ENCODE data around the gene TPH1. TPM values are rescaled to one million over a fixed set of nuclear protein-coding genes. Genes with fewer than 3 reads are reported as not detected.

TPH1 gene
- polyA plus RNA-seq, 3 donors = 0.15 TPM; not detected in 2

DNA sequence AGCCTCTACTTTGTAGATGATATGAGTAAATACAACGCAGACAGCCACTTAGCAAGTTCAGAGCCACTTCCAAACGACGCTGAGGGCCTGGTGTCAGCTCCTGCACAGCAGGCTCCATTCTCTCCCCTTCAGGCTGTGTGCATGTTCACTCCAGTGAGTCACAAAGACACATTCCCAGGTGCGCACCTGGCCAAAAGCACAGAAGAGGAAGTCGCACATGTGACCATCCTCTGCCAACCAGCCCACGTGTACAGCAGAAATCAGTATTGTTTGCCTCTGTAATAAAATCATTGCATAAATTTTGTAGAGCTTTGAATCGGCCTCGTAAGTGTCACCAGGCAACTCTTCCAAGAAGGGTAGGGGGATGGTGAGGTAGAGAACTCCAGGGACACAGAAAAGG lies 19.5 kb upstream of the TPH1 start:
- no peaks in the 10 kb centered on the region for H3K36me3 ChIP-seq (replicated peaks in 1 of 2; ENCODE audit: control insufficient read depth in 1 of 2, insufficient read depth in 2 of 2, low read length in 2 of 2)
- no peak overlapping the region for H3K27ac ChIP-seq (ENCODE audit: low read depth in 1 of 2, low read length in 2 of 2)
- no peak overlapping the region for H3K4me3 ChIP-seq (replicated peaks in 1 of 3; ENCODE audit: low read depth in 2 of 3, low read length in 3 of 3)
- H3K27me3 ChIP-seq (ENCODE audit: control insufficient read depth in 2 of 2, insufficient read depth in 2 of 2, low read length in 2 of 2) = no peaks in the 10 kb centered on the region
- H3K4me2 ChIP-seq (replicated peaks; ENCODE audit: extremely low read depth, low read length, poor library complexity, severe bottlenecking) = no peak overlapping the region
- H2AFZ ChIP-seq (ENCODE audit: insufficient read depth, low read depth, low read length, poor library complexity, severe bottlenecking) = no peak overlapping the region
- Mint-ChIP-seq H3K36me3 (no peaks in the 10 kb centered on the region), H3K27me3 (ENCODE audit: low read depth in 3 of 3) (peaks cover 0 to 2% (median 0%) of the 10 kb centered on the region in 3 donors), H3K27ac (no peak overlapping the region), H3K4me1 (no peaks in the 10 kb centered on the region), H3K4me3 (no peak overlapping the region), H3K9me3 (no peaks in the 10 kb centered on the region)
- intact Hi-C loops (cut with micrococcal nuclease) = no loop called here
- H3K9me3 ChIP-seq (replicated peaks in 1 of 2; ENCODE audit: control insufficient read depth in 1 of 2, insufficient read depth in 1 of 2, low read length in 2 of 2) = no peaks in the 10 kb centered on the region
- no peak for DNase-seq
- no peaks in the 10 kb centered on the region for H4K20me1 ChIP-seq (ENCODE audit: insufficient read depth, low read length)
- no peaks in the 10 kb centered on the region for H3K79me2 ChIP-seq (ENCODE audit: insufficient read depth, low read length)
- TF ChIP-seq, protein P1, sequence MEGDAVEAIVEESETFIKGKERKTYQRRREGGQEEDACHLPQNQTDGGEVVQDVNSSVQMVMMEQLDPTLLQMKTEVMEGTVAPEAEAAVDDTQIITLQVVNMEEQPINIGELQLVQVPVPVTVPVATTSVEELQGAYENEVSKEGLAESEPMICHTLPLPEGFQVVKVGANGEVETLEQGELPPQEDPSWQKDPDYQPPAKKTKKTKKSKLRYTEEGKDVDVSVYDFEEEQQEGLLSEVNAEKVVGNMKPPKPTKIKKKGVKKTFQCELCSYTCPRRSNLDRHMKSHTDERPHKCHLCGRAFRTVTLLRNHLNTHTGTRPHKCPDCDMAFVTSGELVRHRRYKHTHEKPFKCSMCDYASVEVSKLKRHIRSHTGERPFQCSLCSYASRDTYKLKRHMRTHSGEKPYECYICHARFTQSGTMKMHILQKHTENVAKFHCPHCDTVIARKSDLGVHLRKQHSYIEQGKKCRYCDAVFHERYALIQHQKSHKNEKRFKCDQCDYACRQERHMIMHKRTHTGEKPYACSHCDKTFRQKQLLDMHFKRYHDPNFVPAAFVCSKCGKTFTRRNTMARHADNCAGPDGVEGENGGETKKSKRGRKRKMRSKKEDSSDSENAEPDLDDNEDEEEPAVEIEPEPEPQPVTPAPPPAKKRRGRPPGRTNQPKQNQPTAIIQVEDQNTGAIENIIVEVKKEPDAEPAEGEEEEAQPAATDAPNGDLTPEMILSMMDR (IDR thresholded peaks at IDR 0.05) = no peak
- no peak overlapping the region for H3K9ac ChIP-seq (ENCODE audit: insufficient read depth, low read length, poor library complexity, severe bottlenecking)
- no peaks in the 10 kb centered on the region for H3K4me1 ChIP-seq (ENCODE audit: control insufficient read depth in 1 of 2, insufficient read depth in 2 of 2, low read length in 2 of 2)
- 98% methylated on average over 5 of the region's 8 CpGs for WGBS (ENCODE audit: insufficient coverage)

DNA sequence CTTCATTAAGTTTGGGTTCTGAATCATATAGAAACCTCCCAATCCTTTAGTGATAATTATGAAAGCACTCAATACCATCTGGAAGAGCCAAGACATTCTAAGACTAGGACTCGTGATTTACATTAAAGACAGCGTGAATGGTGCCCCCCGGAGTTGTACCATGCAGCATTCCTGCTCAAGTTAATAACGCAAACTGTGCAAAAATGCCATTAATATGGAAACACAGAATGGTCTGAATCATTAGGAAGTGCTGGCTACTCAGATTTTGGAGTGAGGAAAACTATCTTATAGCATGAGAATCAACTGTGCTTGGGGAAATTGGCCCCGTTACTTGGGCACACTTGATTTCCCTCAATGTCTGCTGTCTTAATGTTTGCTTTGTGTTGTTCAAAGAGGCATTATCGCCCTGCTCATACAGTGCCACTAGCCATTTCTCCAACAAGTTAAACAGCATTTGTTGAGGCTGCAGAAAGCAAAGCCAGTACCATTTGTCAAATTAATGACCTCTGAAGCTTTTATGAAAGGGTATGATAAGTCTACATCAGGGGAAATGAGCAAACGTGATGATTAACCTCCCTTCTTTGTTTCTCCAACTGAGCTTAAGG lies 18.5 kb upstream of the TPH1 start:
- no peaks in the 10 kb centered on the region for H4K20me1 ChIP-seq (ENCODE audit: insufficient read depth, low read length)
- intact Hi-C loops (cut with micrococcal nuclease) = no loop called here
- no peak overlapping the region for H3K4me2 ChIP-seq (replicated peaks; ENCODE audit: extremely low read depth, low read length, poor library complexity, severe bottlenecking)
- H3K9me3 ChIP-seq (replicated peaks in 1 of 2; ENCODE audit: control insufficient read depth in 1 of 2, insufficient read depth in 1 of 2, low read length in 2 of 2) = no peaks in the 10 kb centered on the region
- DNase-seq = no peak
- H2AFZ ChIP-seq (ENCODE audit: insufficient read depth, low read depth, low read length, poor library complexity, severe bottlenecking) = no peak overlapping the region
- no peaks in the 10 kb centered on the region for H3K4me1 ChIP-seq (ENCODE audit: control insufficient read depth in 1 of 2, insufficient read depth in 2 of 2, low read length in 2 of 2)
- Mint-ChIP-seq H3K36me3 (no peaks in the 10 kb centered on the region), H3K4me1 (no peaks in the 10 kb centered on the region), H3K9me3 (no peaks in the 10 kb centered on the region), H3K4me3 (no peak overlapping the region), H3K27ac (no peak overlapping the region), H3K27me3 (ENCODE audit: low read depth in 3 of 3) (peaks cover 0 to 2% (median 0%) of the 10 kb centered on the region in 3 donors)
- no peak overlapping the region for H3K9ac ChIP-seq (ENCODE audit: insufficient read depth, low read length, poor library complexity, severe bottlenecking)
- no peaks in the 10 kb centered on the region for H3K27me3 ChIP-seq (ENCODE audit: control insufficient read depth in 2 of 2, insufficient read depth in 2 of 2, low read length in 2 of 2)
- H3K79me2 ChIP-seq (ENCODE audit: insufficient read depth, low read length) = no peaks in the 10 kb centered on the region
- no peaks in the 10 kb centered on the region for H3K36me3 ChIP-seq (replicated peaks in 1 of 2; ENCODE audit: control insufficient read depth in 1 of 2, insufficient read depth in 2 of 2, low read length in 2 of 2)
- 95% methylated on average over 4 of the region's 7 CpGs for WGBS (ENCODE audit: insufficient coverage)
- TF ChIP-seq, protein P1 (IDR thresholded peaks at IDR 0.05) = no peak
- no peak overlapping the region for H3K4me3 ChIP-seq (replicated peaks in 1 of 3; ENCODE audit: low read depth in 2 of 3, low read length in 3 of 3)
- H3K27ac ChIP-seq (ENCODE audit: low read depth in 1 of 2, low read length in 2 of 2) = no peak overlapping the region

Data from CD14-positive monocyte (primary cell).